ENCODE data around the gene UTP4.
A peak's percentile ranks its signal among the peaks of the same experiment; 100 is the strongest.

UTP4 gene

GRCh38 chr16:69195369-69196029 lies 63.0 kb downstream of the UTP4 start:
- no peak overlapping the region for H3K4me3 ChIP-seq (ENCODE audit: severe bottlenecking)
- H3K27me3 ChIP-seq (ENCODE audit: insufficient read depth, poor library complexity, severe bottlenecking), result no peaks in the 10 kb centered on the region
- ATAC-seq (ENCODE audit: low read depth), result no peak
- TF ChIP-seq CTCF (IDR thresholded peaks at IDR 0.05; ENCODE audit: poor library complexity, severe bottlenecking), result no peak
- H3K36me3 ChIP-seq (ENCODE audit: low read depth), result no peaks in the 10 kb centered on the region; the same call in 1 of the 2 replicates
- no peak overlapping the region for H3K27ac ChIP-seq (ENCODE audit: poor library complexity, severe bottlenecking)
- H3K4me1 ChIP-seq (ENCODE audit: insufficient read depth, poor library complexity, severe bottlenecking), result peaks cover 23% of the 10 kb centered on the region
- H3K9me3 ChIP-seq (ENCODE audit: severe bottlenecking), result no peaks in the 10 kb centered on the region
- no peak for DNase-seq (ENCODE audit: low spot score)

GRCh38 chr16:69197573-69197972 lies 65.1 kb downstream of the UTP4 start:
- ATAC-seq (ENCODE audit: low read depth), result no peak

GRCh38 chr16:69199382-69199781 lies 66.9 kb downstream of the UTP4 start:
- DNase-seq (ENCODE audit: low spot score), result peak; percentile 84
- no peaks in the 10 kb centered on the region for H3K36me3 ChIP-seq (ENCODE audit: low read depth)
- H3K4me3 ChIP-seq (ENCODE audit: severe bottlenecking), result no peak overlapping the region
- peak overlapping the region; percentile 61 for H3K27ac ChIP-seq (ENCODE audit: poor library complexity, severe bottlenecking)
- no peaks in the 10 kb centered on the region for H3K27me3 ChIP-seq (ENCODE audit: insufficient read depth, poor library complexity, severe bottlenecking)
- no peaks in the 10 kb centered on the region for H3K9me3 ChIP-seq (ENCODE audit: severe bottlenecking)
- ATAC-seq (ENCODE audit: low read depth), result peak; percentile 96
- H3K4me1 ChIP-seq (ENCODE audit: insufficient read depth, poor library complexity, severe bottlenecking), result peaks cover 39% of the 10 kb centered on the region
- TF ChIP-seq CTCF (IDR thresholded peaks at IDR 0.05; ENCODE audit: poor library complexity, severe bottlenecking), result no peak

More at GRCh38 chr16:69197573-69197972, 65.1 kb downstream of the UTP4 start:
- no peak for DNase-seq (ENCODE audit: low spot score)
- H3K36me3 ChIP-seq (ENCODE audit: low read depth), result no peaks in the 10 kb centered on the region; the same call in 1 of the 2 replicates
- H3K9me3 ChIP-seq (ENCODE audit: severe bottlenecking), result no peaks in the 10 kb centered on the region
- peaks cover 34% of the 10 kb centered on the region for H3K4me1 ChIP-seq (ENCODE audit: insufficient read depth, poor library complexity, severe bottlenecking)
- no peak overlapping the region for H3K27ac ChIP-seq (ENCODE audit: poor library complexity, severe bottlenecking)
- no peaks in the 10 kb centered on the region for H3K27me3 ChIP-seq (ENCODE audit: insufficient read depth, poor library complexity, severe bottlenecking)
- TF ChIP-seq CTCF (IDR thresholded peaks at IDR 0.05; ENCODE audit: poor library complexity, severe bottlenecking), result no peak
- no peak overlapping the region for H3K4me3 ChIP-seq (ENCODE audit: severe bottlenecking)

GRCh38 chr16:69201291-69201690 lies 68.8 kb downstream of the UTP4 start:
- Histone ChIP-seq H3K9me3 (ENCODE audit: severe bottlenecking) (no peaks in the 10 kb centered on the region), H3K27ac (ENCODE audit: poor library complexity, severe bottlenecking) (peak overlapping the region; percentile 25), H3K27me3 (ENCODE audit: insufficient read depth, poor library complexity, severe bottlenecking) (no peaks in the 10 kb centered on the region), H3K4me1 (ENCODE audit: insufficient read depth, poor library complexity, severe bottlenecking) (peaks cover 44% of the 10 kb centered on the region), H3K36me3 (ENCODE audit: low read depth) (no peaks in the 10 kb centered on the region), H3K4me3 (ENCODE audit: severe bottlenecking) (no peak overlapping the region)
- ATAC-seq (ENCODE audit: low read depth) (no peak), DNase-seq (ENCODE audit: low spot score) (no peak)
- no peak for TF ChIP-seq CTCF (IDR thresholded peaks at IDR 0.05; ENCODE audit: poor library complexity, severe bottlenecking)

GRCh38 chr16:69201787-69202186 lies 69.3 kb downstream of the UTP4 start:
- no peaks in the 10 kb centered on the region for H3K9me3 ChIP-seq (ENCODE audit: severe bottlenecking)
- peaks cover 44% of the 10 kb centered on the region for H3K4me1 ChIP-seq (ENCODE audit: insufficient read depth, poor library complexity, severe bottlenecking)
- peak overlapping the region; percentile 25 for H3K27ac ChIP-seq (ENCODE audit: poor library complexity, severe bottlenecking)
- H3K4me3 ChIP-seq (ENCODE audit: severe bottlenecking), result no peak overlapping the region
- H3K36me3 ChIP-seq (ENCODE audit: low read depth), result no peaks in the 10 kb centered on the region
- no peak for DNase-seq (ENCODE audit: low spot score)
- TF ChIP-seq CTCF (IDR thresholded peaks at IDR 0.05; ENCODE audit: poor library complexity, severe bottlenecking), result no peak
- H3K27me3 ChIP-seq (ENCODE audit: insufficient read depth, poor library complexity, severe bottlenecking), result no peaks in the 10 kb centered on the region
- peak; percentile 62 for ATAC-seq (ENCODE audit: low read depth)
